ENCODE data around the gene SEC14L3.

Gene SEC14L3

GRCh38 chr22:30421695-30422480 lies 49.9 kb downstream of the SEC14L3 start:
- H3K27ac ChIP-seq (ENCODE audit: low read length): no peak overlapping the region
- H3K9me2 ChIP-seq (replicated peaks; ENCODE audit: insufficient read depth, low read length): no peaks in the 10 kb centered on the region
- peaks cover 17% of the 10 kb centered on the region for H3K79me2 ChIP-seq (ENCODE audit: low read length)
- DNase-seq: no peak
- H2AFZ ChIP-seq (ENCODE audit: low read length): no peak overlapping the region
- H3K36me3 ChIP-seq (replicated peaks; ENCODE audit: insufficient read depth, low read length): no peaks in the 10 kb centered on the region
- no peak overlapping the region for H3K4me2 ChIP-seq (ENCODE audit: low read depth, low read length)
- H3K4me3 ChIP-seq (ENCODE audit: low read length): no peak overlapping the region
- H3K9ac ChIP-seq (ENCODE audit: low read length): no peak overlapping the region
- no peaks in the 10 kb centered on the region for H3K9me3 ChIP-seq (replicated peaks; ENCODE audit: insufficient read depth, low read length)
- peaks cover 19% of the 10 kb centered on the region for H3F3A ChIP-seq (ENCODE audit: insufficient read depth, low read length)
- peaks cover 20% of the 10 kb centered on the region for H3K4me1 ChIP-seq (ENCODE audit: low read length)
- no peaks in the 10 kb centered on the region for H3K27me3 ChIP-seq (replicated peaks; ENCODE audit: insufficient read depth, low read length)
- no peaks in the 10 kb centered on the region for H4K20me1 ChIP-seq (ENCODE audit: insufficient read depth, low read length)
- TF ChIP-seq EZH2phosphoT487 (IDR thresholded peaks at IDR 0.05; ENCODE audit: low read length) (no peak), EZH2 (optimal IDR thresholded peaks at IDR 0.05; ENCODE audit: low read depth, low read length) (no peak)
- TF ChIP-seq, protein P1, sequence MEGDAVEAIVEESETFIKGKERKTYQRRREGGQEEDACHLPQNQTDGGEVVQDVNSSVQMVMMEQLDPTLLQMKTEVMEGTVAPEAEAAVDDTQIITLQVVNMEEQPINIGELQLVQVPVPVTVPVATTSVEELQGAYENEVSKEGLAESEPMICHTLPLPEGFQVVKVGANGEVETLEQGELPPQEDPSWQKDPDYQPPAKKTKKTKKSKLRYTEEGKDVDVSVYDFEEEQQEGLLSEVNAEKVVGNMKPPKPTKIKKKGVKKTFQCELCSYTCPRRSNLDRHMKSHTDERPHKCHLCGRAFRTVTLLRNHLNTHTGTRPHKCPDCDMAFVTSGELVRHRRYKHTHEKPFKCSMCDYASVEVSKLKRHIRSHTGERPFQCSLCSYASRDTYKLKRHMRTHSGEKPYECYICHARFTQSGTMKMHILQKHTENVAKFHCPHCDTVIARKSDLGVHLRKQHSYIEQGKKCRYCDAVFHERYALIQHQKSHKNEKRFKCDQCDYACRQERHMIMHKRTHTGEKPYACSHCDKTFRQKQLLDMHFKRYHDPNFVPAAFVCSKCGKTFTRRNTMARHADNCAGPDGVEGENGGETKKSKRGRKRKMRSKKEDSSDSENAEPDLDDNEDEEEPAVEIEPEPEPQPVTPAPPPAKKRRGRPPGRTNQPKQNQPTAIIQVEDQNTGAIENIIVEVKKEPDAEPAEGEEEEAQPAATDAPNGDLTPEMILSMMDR (IDR thresholded peaks at IDR 0.05; ENCODE audit: low read length): no peak

DNA sequence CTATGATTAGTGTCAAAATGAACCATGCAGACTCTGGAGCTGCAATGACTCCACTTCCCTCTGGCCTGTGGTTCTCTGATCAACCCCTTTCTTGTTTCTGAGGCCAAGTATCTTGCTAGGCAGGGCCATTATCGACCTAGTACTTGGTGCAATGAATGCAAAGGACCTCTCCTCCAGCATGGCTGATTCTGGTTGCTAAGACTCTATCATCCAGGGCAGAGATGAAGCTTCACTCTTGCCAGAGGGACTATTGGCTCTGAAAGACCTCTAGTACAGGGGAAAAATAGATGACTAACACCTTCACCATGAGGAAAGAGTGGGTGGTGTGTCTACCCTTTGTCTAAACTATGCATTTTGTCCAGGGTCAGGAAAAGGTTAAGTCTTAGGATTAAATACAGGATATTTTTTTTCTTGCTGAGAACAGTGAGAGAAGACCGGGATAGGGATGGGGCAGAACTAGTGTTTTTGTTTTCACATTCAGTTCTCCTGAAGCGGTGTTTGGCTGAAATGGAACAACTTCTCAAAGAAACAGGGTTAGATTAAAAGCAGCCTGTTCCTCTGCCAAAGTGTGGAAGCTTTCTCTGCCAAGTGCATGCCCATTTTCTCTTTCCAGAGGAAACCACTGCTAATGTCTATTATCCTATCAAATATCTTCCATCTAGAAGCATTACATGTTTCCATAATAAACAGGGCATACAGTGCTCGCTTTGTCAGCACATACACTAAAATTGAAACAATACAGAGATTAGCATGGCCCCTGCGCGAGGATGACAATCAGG lies 51.3 kb downstream of the SEC14L3 start:
- Histone ChIP-seq H2AFZ (ENCODE audit: low read length) (no peak overlapping the region), H3K4me1 (ENCODE audit: low read length) (peaks cover 20% of the 10 kb centered on the region), H3F3A (ENCODE audit: insufficient read depth, low read length) (peaks cover 14% of the 10 kb centered on the region), H4K20me1 (ENCODE audit: insufficient read depth, low read length) (no peaks in the 10 kb centered on the region), H3K27ac (ENCODE audit: low read length) (no peak overlapping the region), H3K36me3 (replicated peaks; ENCODE audit: insufficient read depth, low read length) (no peaks in the 10 kb centered on the region), H3K79me2 (ENCODE audit: low read length) (peaks cover 17% of the 10 kb centered on the region), H3K9me2 (replicated peaks; ENCODE audit: insufficient read depth, low read length) (no peaks in the 10 kb centered on the region), H3K4me3 (ENCODE audit: low read length) (no peak overlapping the region), H3K9me3 (replicated peaks; ENCODE audit: insufficient read depth, low read length) (no peaks in the 10 kb centered on the region), H3K27me3 (replicated peaks; ENCODE audit: insufficient read depth, low read length) (no peaks in the 10 kb centered on the region), H3K4me2 (ENCODE audit: low read depth, low read length) (no peak overlapping the region), H3K9ac (ENCODE audit: low read length) (no peak overlapping the region)
- no peak for TF ChIP-seq EZH2phosphoT487 (IDR thresholded peaks at IDR 0.05; ENCODE audit: low read length)
- TF ChIP-seq, protein P1 (IDR thresholded peaks at IDR 0.05; ENCODE audit: low read length): no peak
- TF ChIP-seq EZH2 (optimal IDR thresholded peaks at IDR 0.05; ENCODE audit: low read depth, low read length): no peak
- no peak for DNase-seq

- no peaks in the 10 kb centered on the region for H3K9me2 ChIP-seq (replicated peaks; ENCODE audit: insufficient read depth, low read length)
- no peak overlapping the region for H3K4me3 ChIP-seq (ENCODE audit: low read length)
- H3K27ac ChIP-seq (ENCODE audit: low read length): no peak overlapping the region
- DNase-seq: no peak
- TF ChIP-seq, protein P1 (IDR thresholded peaks at IDR 0.05; ENCODE audit: low read length): no peak
- no peak for TF ChIP-seq EZH2 (optimal IDR thresholded peaks at IDR 0.05; ENCODE audit: low read depth, low read length)
- no peak for TF ChIP-seq EZH2phosphoT487 (IDR thresholded peaks at IDR 0.05; ENCODE audit: low read length)
- no peaks in the 10 kb centered on the region for H3K4me1 ChIP-seq (ENCODE audit: low read length)
- no peaks in the 10 kb centered on the region for H3F3A ChIP-seq (ENCODE audit: insufficient read depth, low read length)
- no peaks in the 10 kb centered on the region for H3K9me3 ChIP-seq (replicated peaks; ENCODE audit: insufficient read depth, low read length)
- H2AFZ ChIP-seq (ENCODE audit: low read length): no peak overlapping the region
- no peaks in the 10 kb centered on the region for H4K20me1 ChIP-seq (ENCODE audit: insufficient read depth, low read length)
- no peaks in the 10 kb centered on the region for H3K36me3 ChIP-seq (replicated peaks; ENCODE audit: insufficient read depth, low read length)
- 0 out of 2 replicates have a peak, but pooled peaks cover under 1% of the 10 kb centered on the region for H3K79me2 ChIP-seq (ENCODE audit: low read length)
- no peak overlapping the region for H3K4me2 ChIP-seq (ENCODE audit: low read depth, low read length)
- H3K9ac ChIP-seq (ENCODE audit: low read length): no peak overlapping the region
- no peaks in the 10 kb centered on the region for H3K27me3 ChIP-seq (replicated peaks; ENCODE audit: insufficient read depth, low read length)
These were observed 55.0 kb downstream of the SEC14L3 start for GRCh38 chr22:30416837-30417236.

Data from MM.1S (cell line).